Measurements from ENCODE around the gene GOLT1B. TPM values are rescaled to one million over a fixed set of nuclear protein-coding genes. Genes with fewer than 3 reads are reported as not detected.

GOLT1B gene
- total RNA-seq, 3 donors from 2014 or later, result 24.9 to 32.6 (median 30.9) TPM

DNA sequence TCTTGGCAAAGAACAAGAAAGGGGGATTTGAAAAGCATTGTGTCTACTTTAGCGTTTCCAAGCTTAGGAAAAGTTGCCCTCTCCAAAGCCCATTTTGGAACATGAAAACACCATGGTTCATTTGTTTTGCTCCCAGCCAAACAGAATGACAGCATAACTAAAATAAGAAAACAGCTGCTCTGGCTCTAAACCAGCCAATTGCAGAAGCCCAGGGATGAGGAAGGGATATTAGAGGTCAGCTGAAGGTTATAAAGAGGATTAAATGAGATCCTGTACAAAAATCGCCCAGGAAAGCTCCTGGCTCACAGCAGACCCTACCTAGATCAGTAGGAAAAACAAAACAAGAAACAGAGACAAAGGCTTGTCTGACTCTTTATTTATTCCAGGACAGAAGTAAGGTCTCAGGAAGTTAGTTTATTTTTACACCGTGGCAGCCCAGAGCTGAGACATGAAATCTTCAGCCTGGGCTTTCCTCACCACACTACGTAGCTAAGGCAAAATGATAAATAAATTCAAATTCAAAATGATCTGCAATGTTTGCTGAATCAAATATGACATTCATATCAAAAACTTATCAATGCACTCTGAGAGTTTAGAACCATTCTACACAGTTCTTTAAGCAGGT lies 50.4 kb downstream of the GOLT1B start:
- Histone ChIP-seq H3K27ac (no peak overlapping the region), H3K4me1 (no peaks in the 10 kb centered on the region), H3K4me3 (no peak overlapping the region), H3K9me3 (no peaks in the 10 kb centered on the region), H3K36me3 (no peaks in the 10 kb centered on the region), H3K27me3 (no peaks in the 10 kb centered on the region)
- intact Hi-C loops (cut with DNase I; ENCODE audit: low total_unique reads), result no loop called here
- no peak for DNase-seq (ENCODE audit: low spot score in 2 of 2)
- TF ChIP-seq POLR2AphosphoS5 (IDR thresholded peaks at IDR 0.05) (no peak), POLR2A (IDR thresholded peaks at IDR 0.05) (no peak)
- TF ChIP-seq, protein P1, sequence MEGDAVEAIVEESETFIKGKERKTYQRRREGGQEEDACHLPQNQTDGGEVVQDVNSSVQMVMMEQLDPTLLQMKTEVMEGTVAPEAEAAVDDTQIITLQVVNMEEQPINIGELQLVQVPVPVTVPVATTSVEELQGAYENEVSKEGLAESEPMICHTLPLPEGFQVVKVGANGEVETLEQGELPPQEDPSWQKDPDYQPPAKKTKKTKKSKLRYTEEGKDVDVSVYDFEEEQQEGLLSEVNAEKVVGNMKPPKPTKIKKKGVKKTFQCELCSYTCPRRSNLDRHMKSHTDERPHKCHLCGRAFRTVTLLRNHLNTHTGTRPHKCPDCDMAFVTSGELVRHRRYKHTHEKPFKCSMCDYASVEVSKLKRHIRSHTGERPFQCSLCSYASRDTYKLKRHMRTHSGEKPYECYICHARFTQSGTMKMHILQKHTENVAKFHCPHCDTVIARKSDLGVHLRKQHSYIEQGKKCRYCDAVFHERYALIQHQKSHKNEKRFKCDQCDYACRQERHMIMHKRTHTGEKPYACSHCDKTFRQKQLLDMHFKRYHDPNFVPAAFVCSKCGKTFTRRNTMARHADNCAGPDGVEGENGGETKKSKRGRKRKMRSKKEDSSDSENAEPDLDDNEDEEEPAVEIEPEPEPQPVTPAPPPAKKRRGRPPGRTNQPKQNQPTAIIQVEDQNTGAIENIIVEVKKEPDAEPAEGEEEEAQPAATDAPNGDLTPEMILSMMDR (IDR thresholded peaks at IDR 0.05), result no peak

DNA sequence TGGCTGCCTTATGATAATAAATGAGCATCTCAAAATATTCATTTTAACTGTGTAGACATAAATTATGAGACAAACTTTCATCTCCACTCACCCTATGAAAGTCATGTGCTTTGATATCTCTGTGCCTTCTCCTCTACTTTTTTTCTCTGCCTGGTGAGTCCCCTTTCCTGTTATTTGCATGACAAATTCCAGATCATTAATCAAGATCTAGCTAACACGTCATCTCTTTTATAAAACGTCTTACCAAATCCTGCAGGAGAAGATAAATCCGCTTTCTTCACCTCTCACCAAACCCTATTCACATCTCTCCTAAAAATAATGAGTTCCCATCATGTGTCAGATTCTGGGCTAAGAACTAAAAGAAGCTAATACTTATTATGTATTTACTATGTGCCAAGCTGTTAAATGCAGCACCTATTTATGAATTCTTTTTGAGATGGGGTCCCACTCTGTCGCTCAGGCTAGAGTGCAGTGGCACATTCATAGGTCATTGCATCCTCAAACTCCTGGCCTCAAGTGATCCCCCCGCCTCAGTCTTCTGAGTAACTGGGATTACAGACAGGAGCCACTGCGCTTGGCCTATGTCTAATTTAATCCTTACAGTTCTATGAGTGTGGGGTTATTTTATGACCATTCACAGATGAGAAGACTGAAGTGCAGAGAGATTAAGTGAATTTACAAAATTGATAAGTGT lies 51.2 kb downstream of the GOLT1B start:
- Histone ChIP-seq H3K4me3 (no peak overlapping the region), H3K27ac (no peak overlapping the region), H3K9me3 (no peaks in the 10 kb centered on the region), H3K36me3 (no peaks in the 10 kb centered on the region), H3K27me3 (no peaks in the 10 kb centered on the region), H3K4me1 (no peaks in the 10 kb centered on the region)
- DNase-seq (ENCODE audit: low spot score in 2 of 2), result no peak
- TF ChIP-seq POLR2AphosphoS5 (IDR thresholded peaks at IDR 0.05) (no peak), POLR2A (IDR thresholded peaks at IDR 0.05) (no peak)
- TF ChIP-seq, protein P1 (IDR thresholded peaks at IDR 0.05), result no peak
- intact Hi-C loops (cut with DNase I; ENCODE audit: low total_unique reads), result no loop called here

DNA sequence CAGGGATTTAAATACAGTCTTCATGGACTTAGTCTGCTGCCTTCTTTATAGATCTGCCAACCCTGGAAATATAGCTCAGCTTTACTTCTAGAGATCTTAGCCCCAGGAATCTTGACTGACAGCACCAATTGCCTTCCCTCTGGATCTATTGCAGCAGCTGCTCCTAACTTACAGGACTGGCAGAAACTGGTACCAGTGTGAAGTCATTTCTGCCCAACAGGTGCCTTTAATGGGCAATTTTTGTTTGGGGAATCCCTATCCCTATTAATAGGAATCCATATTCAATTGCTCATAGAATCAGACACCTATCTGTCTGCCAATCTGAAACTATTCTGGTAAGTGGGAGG lies 51.7 kb downstream of the GOLT1B start:
- H3K4me1 ChIP-seq, result no peaks in the 10 kb centered on the region
- H3K9me3 ChIP-seq, result no peaks in the 10 kb centered on the region
- intact Hi-C loops (cut with DNase I; ENCODE audit: low total_unique reads), result no loop called here
- H3K27ac ChIP-seq, result no peak overlapping the region
- H3K27me3 ChIP-seq, result no peaks in the 10 kb centered on the region
- TF ChIP-seq POLR2AphosphoS5 (IDR thresholded peaks at IDR 0.05) (no peak), POLR2A (IDR thresholded peaks at IDR 0.05) (no peak)
- TF ChIP-seq, protein P1 (IDR thresholded peaks at IDR 0.05), result no peak
- no peaks in the 10 kb centered on the region for H3K36me3 ChIP-seq
- DNase-seq (ENCODE audit: low spot score in 2 of 2), result no peak
- H3K4me3 ChIP-seq, result no peak overlapping the region

DNA sequence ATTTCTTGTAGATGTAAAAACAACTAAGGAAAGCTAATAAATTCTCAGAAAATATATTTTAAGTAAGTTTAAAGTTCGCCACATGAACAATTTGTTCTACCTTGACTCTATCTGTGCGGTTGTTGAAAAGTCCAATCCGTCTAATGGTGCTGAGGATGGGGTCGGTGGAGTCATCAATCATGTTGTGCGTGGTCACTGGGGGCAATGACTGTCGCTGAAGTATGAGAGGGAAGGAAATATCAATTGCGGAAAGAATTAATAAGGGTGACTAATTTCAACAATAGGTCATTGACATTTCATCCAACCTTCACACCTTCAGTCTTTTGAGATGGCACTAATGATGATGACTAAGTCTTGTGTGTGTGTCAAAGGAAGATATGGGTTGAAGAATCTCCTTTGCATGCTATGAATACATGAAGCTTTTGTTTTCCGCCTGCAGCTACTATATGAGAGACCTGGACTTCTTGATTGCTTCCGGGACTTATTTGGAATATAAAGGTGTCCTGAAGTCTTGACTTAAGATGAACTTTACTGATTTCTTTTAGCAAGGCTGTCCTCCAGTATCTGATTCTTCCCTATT lies 56.6 kb downstream of the GOLT1B start:
- H3K27ac ChIP-seq, result no peak overlapping the region
- no peaks in the 10 kb centered on the region for H3K9me3 ChIP-seq
- no peaks in the 10 kb centered on the region for H3K4me1 ChIP-seq
- H3K4me3 ChIP-seq, result no peak overlapping the region
- no peak for DNase-seq (ENCODE audit: low spot score in 2 of 2)
- intact Hi-C loops (cut with DNase I; ENCODE audit: low total_unique reads), result no loop called here
- H3K27me3 ChIP-seq, result no peaks in the 10 kb centered on the region
- no peak for TF ChIP-seq POLR2AphosphoS5 (IDR thresholded peaks at IDR 0.05)
- TF ChIP-seq POLR2A (IDR thresholded peaks at IDR 0.05), result no peak
- TF ChIP-seq, protein P1 (IDR thresholded peaks at IDR 0.05), result no peak
- no peaks in the 10 kb centered on the region for H3K36me3 ChIP-seq

DNA sequence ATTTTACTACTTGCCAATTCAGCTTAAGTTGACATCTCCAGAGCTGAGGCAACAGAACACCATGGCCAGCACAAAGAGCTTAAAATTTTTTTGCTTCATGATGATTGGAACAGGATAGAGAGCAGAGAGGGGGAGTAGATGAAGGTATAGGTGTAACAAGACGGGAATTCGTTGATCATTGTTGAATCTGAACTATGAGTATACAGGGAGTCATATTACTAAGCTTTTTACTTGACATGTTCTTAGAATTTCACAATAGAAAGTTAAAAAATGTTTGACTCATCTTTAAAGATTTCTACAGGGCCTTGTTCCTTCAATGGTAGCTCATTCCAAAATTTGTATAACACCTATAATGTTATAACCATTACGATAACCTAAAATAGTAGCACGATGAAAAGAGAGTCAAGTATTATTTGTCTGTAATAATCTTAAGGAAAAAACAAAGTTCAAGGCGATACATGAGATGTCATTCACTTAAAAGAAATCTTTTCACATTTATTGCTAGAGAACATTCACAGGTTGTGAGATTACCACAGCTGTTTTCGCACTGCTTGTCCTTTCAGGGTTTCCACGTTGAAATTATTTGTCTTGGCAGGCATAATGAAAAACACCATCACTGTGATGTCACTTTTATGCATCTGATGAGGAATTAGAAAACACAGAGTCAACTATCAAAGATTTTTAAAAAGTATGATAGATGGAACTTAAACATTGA lies 58.4 kb downstream of the GOLT1B start:
- Histone ChIP-seq H3K4me3 (no peak overlapping the region), H3K36me3 (no peaks in the 10 kb centered on the region), H3K9me3 (no peaks in the 10 kb centered on the region), H3K27ac (no peak overlapping the region), H3K4me1 (no peaks in the 10 kb centered on the region), H3K27me3 (no peaks in the 10 kb centered on the region)
- DNase-seq (ENCODE audit: low spot score in 2 of 2), result no peak
- intact Hi-C loops (cut with DNase I; ENCODE audit: low total_unique reads), result no loop called here
- TF ChIP-seq POLR2AphosphoS5 (IDR thresholded peaks at IDR 0.05) (no peak), POLR2A (IDR thresholded peaks at IDR 0.05) (no peak)
- TF ChIP-seq, protein P1 (IDR thresholded peaks at IDR 0.05), result no peak

Data from breast epithelium (tissue), 4 donors.